A549 treated with dexamethasone at 1 μM for 4 hours (cell line): ENCODE data around the gene NPPC. TPM values are rescaled to one million over a fixed set of nuclear protein-coding genes. Genes with fewer than 3 reads are reported as not detected.

Experiments used
- total RNA-seq: library from RNA; stranded (reverse); fragments of 200-300 nt; extraction: Qiagen RNA extraction; gene quantifications from 5 replicates; pipeline ENCODE4 v1.2.3, GENCODE V29; 2022

The NPPC gene, protein sequence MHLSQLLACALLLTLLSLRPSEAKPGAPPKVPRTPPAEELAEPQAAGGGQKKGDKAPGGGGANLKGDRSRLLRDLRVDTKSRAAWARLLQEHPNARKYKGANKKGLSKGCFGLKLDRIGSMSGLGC
- 0.32 to 0.67 TPM (median 0.42 TPM) in 5 replicates for total RNA-seq

DNA sequence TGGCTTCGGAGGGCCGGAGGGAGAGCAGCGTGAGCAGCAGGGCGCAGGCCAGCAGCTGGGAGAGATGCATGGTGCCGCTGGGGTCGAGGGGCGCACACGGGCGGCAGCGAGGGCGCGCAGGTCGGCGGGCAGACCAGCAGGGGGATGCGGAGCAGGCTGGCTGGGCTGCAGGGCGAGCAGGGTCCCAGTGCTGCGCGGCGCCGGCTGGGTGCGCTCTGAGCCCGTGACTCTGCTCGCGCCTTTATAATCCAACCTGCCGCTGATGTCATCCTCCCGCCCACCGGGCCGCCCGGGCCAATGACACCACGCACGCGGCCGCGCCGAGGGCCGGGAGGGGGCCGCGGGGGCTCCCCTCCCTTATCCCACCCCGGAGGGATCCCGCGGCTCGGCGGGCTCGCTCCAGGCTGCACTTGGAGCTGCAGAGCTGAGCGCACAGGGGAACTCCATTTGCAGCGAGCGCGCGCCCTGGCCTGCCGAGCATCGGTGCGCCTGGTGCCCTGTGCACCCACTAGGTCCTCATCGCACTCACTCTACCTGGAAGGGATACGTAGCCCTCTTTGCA lies at the start of gene NPPC:
TSS of gene NPPC (minus strand) at position 217 of the 562 bp plus-strand sequence. CDS start at position 70, 147 bp downstream.

DNA sequence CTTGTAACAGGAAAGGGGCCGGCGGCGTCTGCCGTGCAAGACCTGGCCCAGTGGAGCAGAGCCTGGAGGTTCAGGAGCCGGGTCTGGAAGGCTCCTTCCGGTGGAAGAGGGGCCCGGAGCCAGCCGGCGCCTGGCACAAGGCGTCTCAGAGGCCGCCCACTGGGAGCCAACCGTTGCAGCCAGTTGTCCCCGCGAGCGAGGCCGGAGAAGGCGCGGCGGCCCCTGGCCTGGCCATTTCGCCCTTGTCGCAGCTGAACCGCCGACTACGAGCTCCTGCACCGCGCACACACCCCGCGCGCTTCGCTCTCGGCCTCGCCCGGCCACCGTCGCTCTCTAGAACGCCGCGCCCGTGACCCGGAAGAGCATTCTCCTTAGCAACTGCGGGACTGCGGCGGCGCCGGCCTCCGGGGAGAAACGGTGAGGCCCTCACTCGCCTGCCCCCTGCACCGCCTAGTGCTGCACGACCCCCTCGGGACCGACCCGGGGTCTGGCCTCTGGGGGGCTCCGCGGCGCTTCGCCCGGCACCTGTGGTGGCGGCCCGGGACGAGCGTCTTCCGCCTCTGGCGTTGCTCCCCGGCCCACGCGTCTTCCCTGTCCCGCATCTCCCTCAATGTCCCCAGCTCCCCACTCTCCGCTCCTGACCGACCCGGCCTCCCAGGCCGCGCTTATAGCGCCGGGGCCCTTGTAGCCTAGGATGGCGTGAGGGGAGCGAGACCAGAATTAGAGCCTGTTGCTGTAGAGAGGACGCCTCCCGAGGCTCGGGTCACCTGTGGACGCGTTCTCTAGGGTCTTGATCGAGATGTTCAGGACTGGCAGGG lies 35.4 kb upstream of the NPPC start, which contains the start of gene DIS3L2:
TSS of gene DIS3L2 (plus strand) at position 365 of the 818 bp plus-strand sequence. CDS start 53,215 bp downstream, outside the sequence.

Other genes starting within 250 kb of the NPPC start
- gene PTMA, start 217.9 kb downstream of the NPPC start, total RNA-seq = 1,608 to 1,847 TPM (median 1,725 TPM) in 5 replicates
- 20.9 to 24.0 TPM (median 23.1 TPM) in 5 replicates for gene PDE6D, start 145.1 kb downstream of the NPPC start, total RNA-seq
- gene COPS7B, start 140.0 kb downstream of the NPPC start, total RNA-seq = 33.3 to 41.1 TPM (median 39.3 TPM) in 5 replicates
- 9.2 to 16.5 TPM (median 15.4 TPM) in 5 replicates for gene DIS3L2, start 35.3 kb upstream of the NPPC start, total RNA-seq